Mucosa of descending colon (tissue), 3 donors: ENCODE measurements around the gene CFAP298. TPM values are rescaled to one million over a fixed set of nuclear protein-coding genes. Genes with fewer than 3 reads are reported as not detected.

Source experiments
- ATAC-seq: fragments of 200-7000 bp; cut with Tn5 transposase; one replicate; pipeline ENCODE4 v1.9.1; 2020; ENCODE audit warnings: mild to moderate bottlenecking, moderate library complexity
- DNase-seq, 3 donors: peaks; one replicate each; pipeline ENCODE4 v3.0.0-alpha.2; 2020
- H3K36me3 ChIP-seq: fragments of 200-600 bp; one replicate; pipeline ENCODE4 v1.8.0; 2021; ENCODE audit warnings: low read depth, mild to moderate bottlenecking
- H3K4me1 ChIP-seq: fragments of 200-600 bp; one replicate; pipeline ENCODE4 v1.8.0; 2021; ENCODE audit warnings: low read depth, mild to moderate bottlenecking
- H3K4me3 ChIP-seq: fragments of 200-600 bp; one replicate; pipeline ENCODE4 v1.8.0; 2021; ENCODE audit warnings: mild to moderate bottlenecking
- H3K9me3 ChIP-seq: fragments of 200-600 bp; one replicate; pipeline ENCODE4 v1.8.0; 2021; ENCODE audit warnings: mild to moderate bottlenecking
- intact Hi-C, 2 donors: fragments of 100-400 bp; cut with DNase I in 1 of 2; cut with micrococcal nuclease in 1 of 2; formaldehyde crosslinking; loops; one replicate each; pipeline versions ENCODE4 v1.11.0 to v1.11.1; 2022; cut with DNase I, micrococcal nuclease
- total RNA-seq, 3 donors: library from RNA; stranded (reverse); fragmentation: NEBNext Ultra II Directional in 2 of 3; extraction: Animal tissue kit (Norgen Biotek cat#: 25700) in 2 of 3; gene quantifications; one replicate each; pipeline versions ENCODE4 v1.2.1 to v1.2.4, GENCODE V29; 2021 to 2023
- TF ChIP-seq, protein P1 (sequence below): fragments of 200-600 bp; IDR thresholded peaks from one replicate; pipeline ENCODE4 v1.8.0; 2022; ENCODE audit warnings: antibody characterized with exemption, mild to moderate bottlenecking
- donor health status: DM: no; HTN: no; CAD: no; lungs with moderate emphysema.
- donor health status: DM: no; HTN: no; CAD: no.
- donor health status: DM: no; HTN: yes; CAD: no.

The CFAP298 gene
- total RNA-seq, 3 donors from 2014 or later: 24.2 to 35.6 (median 27.0) TPM

DNA sequence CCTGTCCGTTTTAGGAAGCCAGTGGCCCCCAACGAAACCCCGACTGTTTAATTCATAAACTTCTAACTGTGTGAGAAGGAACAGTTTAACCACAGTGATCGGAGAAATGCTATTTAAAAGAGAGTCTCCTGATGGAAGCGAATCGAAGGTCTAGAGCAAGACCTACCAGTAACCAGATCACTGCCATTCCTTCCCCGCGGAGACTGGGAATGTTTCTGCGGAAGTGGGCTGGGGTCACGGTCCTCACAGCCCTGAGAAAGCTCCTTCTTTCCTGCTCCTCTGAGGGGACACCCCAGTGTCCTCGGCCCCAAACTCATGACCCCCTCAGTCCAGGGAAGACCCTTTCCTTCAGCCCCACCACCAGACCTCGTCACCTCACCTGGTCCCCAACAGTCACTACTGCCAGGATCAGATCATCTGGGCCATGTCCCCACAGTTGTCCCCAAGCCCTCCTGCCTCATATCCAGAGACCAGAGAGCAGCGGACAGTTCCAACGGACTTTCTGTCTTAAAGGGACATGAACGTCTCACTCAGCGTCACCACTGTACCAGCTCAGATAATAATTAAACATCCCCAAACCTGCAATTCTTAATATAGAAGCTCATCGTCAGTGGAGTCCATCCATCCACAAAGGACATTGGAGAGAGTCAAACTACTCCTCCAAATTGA lies 27.0 kb downstream of the CFAP298 start, which contains the start of gene TCP10L:
Gene TCP10L (minus strand): TSS at position 482 of the 669 bp plus-strand sequence. CDS start 1,219 bp downstream, outside the sequence.
- Histone ChIP-seq H3K4me1 (no peaks in the 10 kb centered on the region), H3K4me3 (no peak within 1 kb of the TSS), H3K36me3 (no peaks in the 10 kb centered on the region), H3K9me3 (no peaks in the 10 kb centered on the region)
- ATAC-seq: no peak
- DNase-seq: no peak
- intact Hi-C loops: no loop called here
- TF ChIP-seq, protein P1, sequence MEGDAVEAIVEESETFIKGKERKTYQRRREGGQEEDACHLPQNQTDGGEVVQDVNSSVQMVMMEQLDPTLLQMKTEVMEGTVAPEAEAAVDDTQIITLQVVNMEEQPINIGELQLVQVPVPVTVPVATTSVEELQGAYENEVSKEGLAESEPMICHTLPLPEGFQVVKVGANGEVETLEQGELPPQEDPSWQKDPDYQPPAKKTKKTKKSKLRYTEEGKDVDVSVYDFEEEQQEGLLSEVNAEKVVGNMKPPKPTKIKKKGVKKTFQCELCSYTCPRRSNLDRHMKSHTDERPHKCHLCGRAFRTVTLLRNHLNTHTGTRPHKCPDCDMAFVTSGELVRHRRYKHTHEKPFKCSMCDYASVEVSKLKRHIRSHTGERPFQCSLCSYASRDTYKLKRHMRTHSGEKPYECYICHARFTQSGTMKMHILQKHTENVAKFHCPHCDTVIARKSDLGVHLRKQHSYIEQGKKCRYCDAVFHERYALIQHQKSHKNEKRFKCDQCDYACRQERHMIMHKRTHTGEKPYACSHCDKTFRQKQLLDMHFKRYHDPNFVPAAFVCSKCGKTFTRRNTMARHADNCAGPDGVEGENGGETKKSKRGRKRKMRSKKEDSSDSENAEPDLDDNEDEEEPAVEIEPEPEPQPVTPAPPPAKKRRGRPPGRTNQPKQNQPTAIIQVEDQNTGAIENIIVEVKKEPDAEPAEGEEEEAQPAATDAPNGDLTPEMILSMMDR: no peak

GRCh38 chr21:32584472-32584871 lies 27.7 kb downstream of the CFAP298 start:
- ATAC-seq (no peak), DNase-seq (no peak)
- no peaks in the 10 kb centered on the region for H3K4me1 ChIP-seq
- H3K9me3 ChIP-seq: no peaks in the 10 kb centered on the region
- TF ChIP-seq, protein P1: no peak
- intact Hi-C loops: no loop called here
- H3K4me3 ChIP-seq: no peak overlapping the region
- H3K36me3 ChIP-seq: no peaks in the 10 kb centered on the region

- intact Hi-C loops: no loop called here
- TF ChIP-seq, protein P1: no peak
- no peaks in the 10 kb centered on the region for H3K4me1 ChIP-seq
- H3K4me3 ChIP-seq: no peak overlapping the region
- no peaks in the 10 kb centered on the region for H3K9me3 ChIP-seq
- ATAC-seq (no peak), DNase-seq (no peak)
- H3K36me3 ChIP-seq: no peaks in the 10 kb centered on the region
These were observed 30.4 kb downstream of the CFAP298 start for GRCh38 chr21:32581732-32582131.

- H3K36me3 ChIP-seq: no peaks in the 10 kb centered on the region
- ATAC-seq (no peak), DNase-seq (no peak)
- no peaks in the 10 kb centered on the region for H3K4me1 ChIP-seq
- intact Hi-C loops: no loop called here
- TF ChIP-seq, protein P1: no peak
- no peak overlapping the region for H3K4me3 ChIP-seq
- H3K9me3 ChIP-seq: no peaks in the 10 kb centered on the region
These were observed 31.2 kb downstream of the CFAP298 start for GRCh38 chr21:32580949-32581348.

DNA sequence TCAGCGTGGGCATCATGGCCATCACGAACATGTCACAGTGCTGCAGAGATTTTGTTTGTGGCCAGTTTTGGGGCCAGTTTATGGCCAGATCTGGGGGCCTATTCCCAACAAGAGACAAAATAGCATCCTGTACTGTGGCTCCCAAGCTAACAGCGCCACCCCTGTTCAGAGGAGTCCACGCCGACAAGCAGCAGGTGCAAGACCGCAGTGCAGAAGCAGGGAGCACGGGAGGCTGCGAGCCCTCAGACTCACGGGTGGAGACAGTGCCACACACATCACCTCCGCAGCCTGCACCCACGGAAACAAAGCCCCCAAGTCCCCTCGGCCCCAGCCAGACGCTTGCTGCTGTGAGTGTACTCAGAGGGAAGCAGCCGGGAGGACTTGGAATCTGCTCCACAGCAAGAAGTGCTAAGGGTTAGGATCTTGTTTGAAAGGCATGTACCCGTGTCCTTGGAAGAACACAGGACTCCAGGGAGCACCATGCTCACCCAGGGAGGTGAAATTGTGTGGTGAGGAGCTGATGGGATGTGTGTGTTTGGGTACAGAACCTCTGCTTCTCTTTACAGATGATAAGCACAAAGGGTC lies 34.0 kb downstream of the CFAP298 start:
- ATAC-seq (peak; percentile 72), DNase-seq (peak in 2 of 3 donors; percentile 35 to 56)
- H3K4me1 ChIP-seq: no peaks in the 10 kb centered on the region
- H3K9me3 ChIP-seq: no peaks in the 10 kb centered on the region
- no peaks in the 10 kb centered on the region for H3K36me3 ChIP-seq
- TF ChIP-seq, protein P1: no peak
- no peak overlapping the region for H3K4me3 ChIP-seq
- intact Hi-C loops: loop anchor here (10.0 kb wide), 2 partner anchors 163 to 173 kb away; partner anchors contain the start of gene EVA1C (in 1 of the 2)
